HepG2 (cell line): ENCODE results near the gene TKFC. TPM values are rescaled to one million over a fixed set of nuclear protein-coding genes. Genes with fewer than 3 reads are reported as not detected.
A peak's percentile ranks its signal among the peaks of the same experiment; 100 is the strongest.

Experiments
- HCFC1 ChIP-seq: fragments of 150-350 bp; IDR thresholded peaks from 2 replicates; pipeline ENCODE4 v1.6.1; 2014; ENCODE audit warnings: low read depth, low read length
- KLF11 ChIP-seq: IDR thresholded peaks from 2 replicates; pipeline ENCODE4 v1.6.1; 2016; ENCODE audit warnings: missing compliant biosample characterization
- MXD4 ChIP-seq: IDR thresholded peaks from 2 replicates; pipeline ENCODE4 v1.6.1; 2016; ENCODE audit warnings: mild to moderate bottlenecking, missing biosample characterization, missing genetic modification reagents
- PAX8 ChIP-seq: sonication (generic); formaldehyde crosslinking; IDR thresholded peaks from 2 replicates; pipeline ENCODE4 v1.8.0; 2022; ENCODE audit warnings: mild to moderate bottlenecking, missing genetic modification reagents, borderline replicate concordance
- PREB ChIP-seq: sonication (generic); formaldehyde crosslinking; IDR thresholded peaks from 2 replicates; pipeline ENCODE4 v1.4.0; 2020; ENCODE audit warnings: missing genetic modification reagents
- SCMH1 ChIP-seq: sonication (generic); formaldehyde crosslinking; IDR thresholded peaks from 2 replicates; pipeline ENCODE4 v1.9.0; 2021; ENCODE audit warnings: missing genetic modification reagents, mild to moderate bottlenecking, borderline replicate concordance
- TFDP2 ChIP-seq: sonication (generic); formaldehyde crosslinking; IDR thresholded peaks from 2 replicates; pipeline ENCODE4 v1.4.0; 2020; ENCODE audit warnings: missing genetic modification reagents
- THAP9 ChIP-seq: sonication (generic); formaldehyde crosslinking; IDR thresholded peaks from 2 replicates; pipeline ENCODE4; 2020; ENCODE audit warnings: missing genetic modification reagents, mild to moderate bottlenecking, borderline replicate concordance
- WIZ ChIP-seq: sonication (generic); formaldehyde crosslinking; IDR thresholded peaks from 2 replicates; pipeline ENCODE4 v1.5.1; 2020; ENCODE audit warnings: mild to moderate bottlenecking, missing genetic modification reagents
- ZFP1 ChIP-seq: IDR thresholded peaks from 2 replicates; pipeline ENCODE4 v1.6.1; 2016
- ZFP36L2 ChIP-seq: sonication (generic); formaldehyde crosslinking; IDR thresholded peaks from 2 replicates; pipeline ENCODE4 v1.4.0; 2020; ENCODE audit warnings: missing genetic modification reagents
- ZFP37 ChIP-seq: sonication (generic); formaldehyde crosslinking; IDR thresholded peaks from 2 replicates; pipeline ENCODE4 v1.4.0; 2020; ENCODE audit warnings: missing genetic modification reagents, borderline replicate concordance
- ZNF350 ChIP-seq: sonication (generic); formaldehyde crosslinking; IDR thresholded peaks from 2 replicates; pipeline ENCODE4 v1.4.0; 2020; ENCODE audit warnings: mild to moderate bottlenecking, low read depth, missing genetic modification reagents, borderline replicate concordance
- ZNF574 ChIP-seq: sonication (generic); formaldehyde crosslinking; IDR thresholded peaks from 2 replicates; pipeline ENCODE4 v1.4.0; 2020; ENCODE audit warnings: missing genetic modification reagents
- ZNF619 ChIP-seq: sonication (generic); formaldehyde crosslinking; IDR thresholded peaks from 2 replicates; pipeline ENCODE4 v1.4.0; 2020; ENCODE audit warnings: mild to moderate bottlenecking, missing genetic modification reagents
- polyA plus RNA-seq, 8 experiments: library from polyadenylated mRNA; depleted of rRNA in 3 of 8; stranded (reverse) in 7 of 8; unstranded in 1 of 8; fragments of >200 nt; fragmentation: Illumina TruSeq in 4 of 8; extraction: Trizol in 4 of 8; gene quantifications; 2 replicates each; pipeline versions ENCODE4 v1.2.1 to v1.2.3, GENCODE V29; 2011 to 2016; ENCODE audit warnings: low read depth in 4 of 8, missing spikeins in 1 of 8, mixed read lengths in 1 of 8; ENCODE audit not compliant: insufficient read depth in 1 of 8
- total RNA-seq, 5 experiments: library from RNA; depleted of rRNA; stranded (reverse); fragments of >200 nt; fragmentation: Illumina TruSeq; extraction: Trizol; gene quantifications; 2 replicates each; pipeline ENCODE4 v1.2.3, GENCODE V29; 2016; ENCODE audit warnings: low read depth in 1 of 5
- TF ChIP-seq, protein P1 (sequence below): fragments of 450-650 bp; IDR thresholded peaks from 2 replicates; pipeline ENCODE4 v1.6.1; 2017; ENCODE audit warnings: mild to moderate bottlenecking

TKFC gene
- total and polyA plus RNA-seq, 2 of the 13 experiments (the other 11 are each of a cell fraction or from before 2014, with no cell fraction given): 147 to 197 TPM

- TF ChIP-seq ZFP37 (CRISPR knock-in tag): no peak
- no peak for TF ChIP-seq WIZ (CRISPR knock-in tag)
- TF ChIP-seq PREB (CRISPR knock-in tag): no peak
- TF ChIP-seq ZNF574 (CRISPR knock-in tag): peak; percentile 84
- TF ChIP-seq KLF11: no peak
- no peak for TF ChIP-seq THAP9 (CRISPR knock-in tag)
- no peak for TF ChIP-seq PAX8
- TF ChIP-seq ZFP1 (CRISPR knock-in tag): no peak
- no peak for TF ChIP-seq ZNF619 (CRISPR knock-in tag)
- no peak for TF ChIP-seq ZFP36L2 (CRISPR knock-in tag)
- TF ChIP-seq HCFC1: no peak
- TF ChIP-seq, protein P1, sequence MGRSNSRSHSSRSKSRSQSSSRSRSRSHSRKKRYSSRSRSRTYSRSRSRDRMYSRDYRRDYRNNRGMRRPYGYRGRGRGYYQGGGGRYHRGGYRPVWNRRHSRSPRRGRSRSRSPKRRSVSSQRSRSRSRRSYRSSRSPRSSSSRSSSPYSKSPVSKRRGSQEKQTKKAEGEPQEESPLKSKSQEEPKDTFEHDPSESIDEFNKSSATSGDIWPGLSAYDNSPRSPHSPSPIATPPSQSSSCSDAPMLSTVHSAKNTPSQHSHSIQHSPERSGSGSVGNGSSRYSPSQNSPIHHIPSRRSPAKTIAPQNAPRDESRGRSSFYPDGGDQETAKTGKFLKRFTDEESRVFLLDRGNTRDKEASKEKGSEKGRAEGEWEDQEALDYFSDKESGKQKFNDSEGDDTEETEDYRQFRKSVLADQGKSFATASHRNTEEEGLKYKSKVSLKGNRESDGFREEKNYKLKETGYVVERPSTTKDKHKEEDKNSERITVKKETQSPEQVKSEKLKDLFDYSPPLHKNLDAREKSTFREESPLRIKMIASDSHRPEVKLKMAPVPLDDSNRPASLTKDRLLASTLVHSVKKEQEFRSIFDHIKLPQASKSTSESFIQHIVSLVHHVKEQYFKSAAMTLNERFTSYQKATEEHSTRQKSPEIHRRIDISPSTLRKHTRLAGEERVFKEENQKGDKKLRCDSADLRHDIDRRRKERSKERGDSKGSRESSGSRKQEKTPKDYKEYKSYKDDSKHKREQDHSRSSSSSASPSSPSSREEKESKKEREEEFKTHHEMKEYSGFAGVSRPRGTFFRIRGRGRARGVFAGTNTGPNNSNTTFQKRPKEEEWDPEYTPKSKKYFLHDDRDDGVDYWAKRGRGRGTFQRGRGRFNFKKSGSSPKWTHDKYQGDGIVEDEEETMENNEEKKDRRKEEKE: no peak
- TF ChIP-seq SCMH1 (CRISPR knock-in tag): no peak
- TF ChIP-seq ZNF350 (CRISPR knock-in tag): peak; percentile 49; the same call in 1 of the 2 replicates
- TF ChIP-seq MXD4 (CRISPR knock-in tag): 0 out of 2 replicates have a peak, but pooled peaks have one; percentile 35
- TF ChIP-seq TFDP2 (CRISPR knock-in tag): peak; percentile 49
These were observed 36.6 kb downstream of the TKFC start (continued) for GRCh38 chr11:61369372-61370348.
